ENCODE results near the gene ATP2B1. TPM values are rescaled to one million over a fixed set of nuclear protein-coding genes. Genes with fewer than 3 reads are reported as not detected.
A peak's percentile ranks its signal among the peaks of the same experiment; 100 is the strongest.
"Not testable (repeated sequence)": the region's sequence is repeated elsewhere in the genome, so short reads cannot be mapped to it uniquely, and the experiment has no call there.

ATP2B1 gene
- 34.5 TPM for total RNA-seq
- long read RNA-seq, full-length matches to known transcripts, result 1 of 62 reads
- long read RNA-seq, partial matches to known transcripts, result 50 of 62 reads
- long read RNA-seq, other reads (novel, unspliced or antisense), result 11 of 62 reads

GRCh38 chr12:89708565-89709156 lies at the start of gene ATP2B1:
ATP2B1 (minus strand) TSS chr12:89708838; CDS start chr12:89655886, 52,952 bp downstream.
- Histone ChIP-seq H3K27me3 (ENCODE audit: low read depth) (no peaks in the 10 kb centered on the region), H3K27ac (peak within 1 kb of the TSS; percentile 99), H3K4me1 (peaks cover 13% of the 10 kb centered on the region), H3K36me3 (no peaks in the 10 kb centered on the region), H3K9me3 (no peaks in the 10 kb centered on the region), H3K4me3 (peak within 1 kb of the TSS; percentile 87)
- peak; percentile 26 for TF ChIP-seq CTCF (IDR thresholded peaks at IDR 0.05)
- peak; percentile 85 to 88 for ATAC-seq
- intact Hi-C loops (cut with DNase I), result no loop called here
- peak; percentile 94 for DNase-seq

DNA sequence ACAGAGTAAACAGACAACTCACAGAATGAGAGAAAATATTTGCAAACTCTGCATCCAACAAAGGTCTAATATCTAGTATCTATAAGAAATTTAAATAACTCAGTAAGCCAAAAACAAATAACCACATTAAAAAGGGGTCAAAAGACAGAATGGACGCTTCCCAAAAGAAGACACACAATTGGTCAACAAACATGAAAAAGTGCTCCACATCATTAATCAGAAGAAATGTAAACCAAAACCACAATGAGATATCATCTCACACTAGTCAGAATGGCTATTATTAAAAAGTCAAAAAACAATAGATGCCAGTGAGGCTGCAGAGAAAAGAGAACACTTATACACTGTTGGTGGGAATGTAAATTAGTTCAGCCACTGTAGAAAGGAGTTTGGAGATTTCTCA lies 49.3 kb upstream of the ATP2B1 start:
- H3K4me1 ChIP-seq; H3K4me3 ChIP-seq; H3K9me3 ChIP-seq; H3K36me3 ChIP-seq; intact Hi-C loops (cut with DNase I); ATAC-seq; H3K27ac ChIP-seq; DNase-seq; H3K27me3 ChIP-seq (ENCODE audit: low read depth): not testable (repeated sequence)

DNA sequence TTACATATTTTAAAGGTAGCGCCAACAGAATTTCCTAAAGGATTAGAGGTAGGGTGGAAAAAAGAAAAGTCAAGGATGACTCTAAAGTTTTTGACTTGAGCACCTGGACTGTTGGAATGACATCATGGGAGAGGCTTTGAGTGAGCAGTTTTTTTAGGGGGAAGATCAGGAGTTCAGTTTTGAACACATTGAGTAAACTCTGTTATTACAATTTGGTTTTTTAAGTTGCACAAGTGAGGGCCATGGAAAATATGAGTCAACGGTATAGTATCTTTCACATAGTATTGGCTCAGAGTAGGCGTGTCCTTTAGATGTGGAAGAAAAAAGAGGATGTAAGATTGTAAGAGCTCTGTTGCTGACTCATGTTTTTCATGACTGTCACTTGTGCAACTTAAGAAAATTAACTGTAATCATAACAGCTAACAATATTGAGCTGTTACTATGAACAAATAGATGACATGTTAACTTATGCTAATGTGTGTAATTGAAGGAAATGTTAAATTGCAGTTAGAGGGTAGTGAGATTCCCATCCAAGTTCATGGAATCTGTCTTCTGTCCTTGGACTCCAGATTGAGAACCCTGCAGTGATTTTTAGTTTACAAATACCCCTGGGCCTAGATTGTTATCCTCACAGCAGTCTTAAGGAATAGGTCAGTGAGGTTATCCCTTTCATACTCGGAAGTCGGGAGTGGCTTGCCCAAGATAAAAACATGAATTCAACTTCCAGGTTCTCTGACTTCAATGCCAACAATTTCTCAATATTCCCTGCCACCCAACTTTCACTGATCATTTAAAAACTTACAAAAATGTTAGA lies 48.2 kb upstream of the ATP2B1 start:
- intact Hi-C loops (cut with DNase I), result no loop called here
- no peak for TF ChIP-seq CTCF (IDR thresholded peaks at IDR 0.05)

DNA sequence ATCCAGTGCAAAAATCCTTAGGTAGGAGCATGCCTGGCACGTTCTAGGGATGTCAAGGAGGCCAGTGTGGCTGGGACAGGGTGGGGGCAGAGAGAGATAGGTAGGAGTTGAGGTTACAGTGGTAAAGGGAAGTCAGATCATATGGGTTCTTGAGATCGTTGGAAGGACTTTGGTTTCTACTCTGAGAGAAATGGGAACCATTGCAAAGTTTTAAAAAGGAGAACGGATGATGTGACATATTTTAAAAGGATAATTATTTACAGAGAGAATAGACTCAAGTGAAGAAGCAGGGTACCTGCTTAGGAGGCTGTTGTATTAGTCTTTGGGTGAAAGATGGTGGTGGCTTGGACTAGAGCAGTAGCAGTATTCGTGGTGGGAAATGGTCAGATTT lies 47.6 kb upstream of the ATP2B1 start:
- peak; percentile 49 for DNase-seq
- Histone ChIP-seq H3K27ac (peak overlapping the region; percentile 44), H3K9me3 (no peaks in the 10 kb centered on the region), H3K27me3 (ENCODE audit: low read depth) (no peaks in the 10 kb centered on the region), H3K4me1 (peaks cover 8% of the 10 kb centered on the region), H3K4me3 (no peak overlapping the region), H3K36me3 (no peaks in the 10 kb centered on the region)
- no peak for TF ChIP-seq CTCF (IDR thresholded peaks at IDR 0.05)
- intact Hi-C loops (cut with DNase I), result no loop called here
- ATAC-seq, result peak; percentile 58 to 60

More for the DNA sequence above, 48.2 kb upstream of the ATP2B1 start:
- Histone ChIP-seq H3K36me3 (no peaks in the 10 kb centered on the region), H3K27me3 (ENCODE audit: low read depth) (no peaks in the 10 kb centered on the region), H3K9me3 (no peaks in the 10 kb centered on the region), H3K4me1 (peaks cover 8% of the 10 kb centered on the region), H3K4me3 (no peak overlapping the region), H3K27ac (peak overlapping the region; percentile 63)
- DNase-seq (no peak), ATAC-seq (peak; percentile 77 to 91)

GRCh38 chr12:89753997-89754396 lies 45.4 kb upstream of the ATP2B1 start:
- TF ChIP-seq CTCF (IDR thresholded peaks at IDR 0.05), result no peak
- no peaks in the 10 kb centered on the region for H3K36me3 ChIP-seq
- DNase-seq (no peak), ATAC-seq (no peak)
- no peaks in the 10 kb centered on the region for H3K9me3 ChIP-seq
- intact Hi-C loops (cut with DNase I), result no loop called here
- H3K27ac ChIP-seq, result no peak overlapping the region
- H3K4me1 ChIP-seq, result peaks cover 8% of the 10 kb centered on the region
- H3K27me3 ChIP-seq (ENCODE audit: low read depth), result no peaks in the 10 kb centered on the region
- no peak overlapping the region for H3K4me3 ChIP-seq

GRCh38 chr12:89752341-89752740 lies 43.7 kb upstream of the ATP2B1 start:
- DNase-seq (no peak), ATAC-seq (no peak)
- H3K4me3 ChIP-seq, result no peak overlapping the region
- H3K27ac ChIP-seq, result no peak overlapping the region
- intact Hi-C loops (cut with DNase I), result no loop called here
- no peak for TF ChIP-seq CTCF (IDR thresholded peaks at IDR 0.05)
- H3K27me3 ChIP-seq (ENCODE audit: low read depth), result no peaks in the 10 kb centered on the region
- peaks cover 6% of the 10 kb centered on the region for H3K4me1 ChIP-seq
- no peaks in the 10 kb centered on the region for H3K9me3 ChIP-seq
- H3K36me3 ChIP-seq, result no peaks in the 10 kb centered on the region

Measured in lower lobe of right lung (tissue), 2 donors.